Measurements from ENCODE around the gene WWOX. TPM values are rescaled to one million over a fixed set of nuclear protein-coding genes. Genes with fewer than 3 reads are reported as not detected.

The WWOX gene
- total RNA-seq, 1 donor from 2014 or later = 8.9 TPM

GRCh38 chr16:78292844-78293380 lies 193.5 kb downstream of the WWOX start:
- H3K27me3 ChIP-seq (ENCODE audit: low read depth) = no peaks in the 10 kb centered on the region
- TF ChIP-seq, protein P1, sequence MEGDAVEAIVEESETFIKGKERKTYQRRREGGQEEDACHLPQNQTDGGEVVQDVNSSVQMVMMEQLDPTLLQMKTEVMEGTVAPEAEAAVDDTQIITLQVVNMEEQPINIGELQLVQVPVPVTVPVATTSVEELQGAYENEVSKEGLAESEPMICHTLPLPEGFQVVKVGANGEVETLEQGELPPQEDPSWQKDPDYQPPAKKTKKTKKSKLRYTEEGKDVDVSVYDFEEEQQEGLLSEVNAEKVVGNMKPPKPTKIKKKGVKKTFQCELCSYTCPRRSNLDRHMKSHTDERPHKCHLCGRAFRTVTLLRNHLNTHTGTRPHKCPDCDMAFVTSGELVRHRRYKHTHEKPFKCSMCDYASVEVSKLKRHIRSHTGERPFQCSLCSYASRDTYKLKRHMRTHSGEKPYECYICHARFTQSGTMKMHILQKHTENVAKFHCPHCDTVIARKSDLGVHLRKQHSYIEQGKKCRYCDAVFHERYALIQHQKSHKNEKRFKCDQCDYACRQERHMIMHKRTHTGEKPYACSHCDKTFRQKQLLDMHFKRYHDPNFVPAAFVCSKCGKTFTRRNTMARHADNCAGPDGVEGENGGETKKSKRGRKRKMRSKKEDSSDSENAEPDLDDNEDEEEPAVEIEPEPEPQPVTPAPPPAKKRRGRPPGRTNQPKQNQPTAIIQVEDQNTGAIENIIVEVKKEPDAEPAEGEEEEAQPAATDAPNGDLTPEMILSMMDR (IDR thresholded peaks at IDR 0.05; ENCODE audit: borderline replicate concordance) = no peak
- H3K4me3 ChIP-seq = no peak overlapping the region
- H3K36me3 ChIP-seq = no peaks in the 10 kb centered on the region
- no peak for DNase-seq
- no peaks in the 10 kb centered on the region for H3K4me1 ChIP-seq
- H3K9me3 ChIP-seq (replicated peaks) = no peaks in the 10 kb centered on the region
- H3K27ac ChIP-seq (replicated peaks) = no peak overlapping the region
- intact Hi-C loops (cut with micrococcal nuclease) = no loop called here

DNA sequence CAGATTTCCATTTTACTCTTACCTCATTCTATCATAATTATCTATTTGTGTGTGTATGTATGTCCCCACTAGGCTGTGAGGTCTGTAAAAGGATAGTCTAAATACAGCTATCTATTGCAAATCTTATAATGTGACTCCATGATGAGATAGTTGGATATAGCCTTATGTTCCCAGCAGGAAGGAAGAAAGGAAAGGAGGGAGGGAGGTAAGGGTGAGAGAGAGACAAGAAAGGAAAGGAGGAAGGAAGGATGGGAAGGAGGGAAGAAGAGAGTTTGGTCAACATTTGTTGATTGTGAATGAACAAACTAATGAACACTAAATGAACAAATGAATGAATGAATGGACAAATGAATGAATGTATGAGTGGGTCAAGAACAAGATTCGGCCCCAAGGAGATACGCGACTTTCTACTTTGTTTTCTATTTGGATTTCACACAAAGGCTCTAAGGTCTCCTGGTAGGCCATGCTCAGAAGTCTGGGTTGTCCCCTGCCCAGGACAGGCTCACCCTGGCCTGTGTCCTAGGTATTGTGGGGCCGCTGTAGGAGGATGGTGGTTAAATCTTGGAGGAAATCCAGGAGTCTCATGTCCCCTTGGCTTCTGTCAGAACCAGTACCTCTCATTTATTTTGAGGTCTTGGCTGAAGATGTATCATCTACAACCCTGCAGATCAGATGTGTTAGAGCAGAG lies 195.2 kb downstream of the WWOX start:
- intact Hi-C loops (cut with micrococcal nuclease) = no loop called here
- no peak overlapping the region for H3K4me3 ChIP-seq
- H3K27me3 ChIP-seq (ENCODE audit: low read depth) = no peaks in the 10 kb centered on the region
- H3K36me3 ChIP-seq = no peaks in the 10 kb centered on the region
- no peak overlapping the region for H3K27ac ChIP-seq (replicated peaks)
- DNase-seq = no peak
- H3K9me3 ChIP-seq (replicated peaks) = no peaks in the 10 kb centered on the region
- TF ChIP-seq, protein P1 (IDR thresholded peaks at IDR 0.05; ENCODE audit: borderline replicate concordance) = no peak
- no peaks in the 10 kb centered on the region for H3K4me1 ChIP-seq

GRCh38 chr16:78297066-78297666 lies 197.7 kb downstream of the WWOX start:
- intact Hi-C loops (cut with micrococcal nuclease) = no loop called here
- TF ChIP-seq, protein P1 (IDR thresholded peaks at IDR 0.05; ENCODE audit: borderline replicate concordance) = no peak
- DNase-seq = no peak

GRCh38 chr16:78298986-78299385 lies 199.5 kb downstream of the WWOX start:
- Histone ChIP-seq H3K27me3 (ENCODE audit: low read depth) (no peaks in the 10 kb centered on the region), H3K4me1 (no peaks in the 10 kb centered on the region), H3K27ac (replicated peaks) (no peak overlapping the region), H3K4me3 (no peak overlapping the region), H3K36me3 (no peaks in the 10 kb centered on the region), H3K9me3 (replicated peaks) (no peaks in the 10 kb centered on the region)
- no peak for DNase-seq
- TF ChIP-seq, protein P1 (IDR thresholded peaks at IDR 0.05; ENCODE audit: borderline replicate concordance) = no peak
- intact Hi-C loops (cut with micrococcal nuclease) = no loop called here

More at GRCh38 chr16:78297066-78297666, 197.7 kb downstream of the WWOX start:
- H3K4me3 ChIP-seq = no peak overlapping the region
- H3K27me3 ChIP-seq (ENCODE audit: low read depth) = no peaks in the 10 kb centered on the region
- no peak overlapping the region for H3K27ac ChIP-seq (replicated peaks)
- H3K9me3 ChIP-seq (replicated peaks) = no peaks in the 10 kb centered on the region
- H3K36me3 ChIP-seq = no peaks in the 10 kb centered on the region
- no peaks in the 10 kb centered on the region for H3K4me1 ChIP-seq

GRCh38 chr16:78300469-78300868 lies 201.0 kb downstream of the WWOX start:
- Histone ChIP-seq H3K36me3 (no peaks in the 10 kb centered on the region), H3K27ac (replicated peaks) (no peak overlapping the region), H3K4me1 (no peaks in the 10 kb centered on the region), H3K9me3 (replicated peaks) (no peaks in the 10 kb centered on the region), H3K4me3 (no peak overlapping the region), H3K27me3 (ENCODE audit: low read depth) (no peaks in the 10 kb centered on the region)
- TF ChIP-seq, protein P1 (IDR thresholded peaks at IDR 0.05; ENCODE audit: borderline replicate concordance) = no peak
- intact Hi-C loops (cut with micrococcal nuclease) = no loop called here
- no peak for DNase-seq

All from left ventricle myocardium inferior (tissue), 1 donor.